DMS 273 (cell line): Measurements from ENCODE around the gene PKIG.
"Not testable (repeated sequence)": the region's sequence is repeated elsewhere in the genome, so short reads cannot be mapped to it uniquely, and the experiment has no call there.

Source experiments
- DNase-seq: peaks from one replicate; lab custom pipeline; 2025; ENCODE audit not compliant: unreplicated experiment; lab: John Stamatoyannopoulos, UW

Gene PKIG

GRCh38 chr20:44637522-44638372 is 55.4 kb downstream of the PKIG start:
- no peak for DNase-seq

DNA sequence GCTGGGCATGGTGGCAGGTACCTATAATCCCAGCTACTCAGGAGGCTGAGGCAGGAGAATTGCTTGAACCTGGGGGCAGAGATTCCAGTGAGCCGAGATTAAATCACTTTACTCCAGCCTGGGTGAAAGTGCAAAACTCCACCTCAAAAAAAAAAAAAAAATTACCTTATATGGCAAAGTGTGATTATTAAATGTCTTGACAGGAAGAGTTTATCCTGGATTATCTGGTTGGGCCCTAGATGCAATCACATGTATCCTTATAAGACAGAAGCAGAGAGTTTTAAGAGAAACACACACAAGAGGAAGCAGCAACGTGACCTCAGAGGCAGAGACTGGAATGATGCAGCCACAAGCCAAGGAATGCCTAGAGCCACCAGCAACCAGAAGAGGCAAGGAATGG is 58.1 kb downstream of the PKIG start:
- DNase-seq = no peak

GRCh38 chr20:44641325-44641724 is 58.9 kb downstream of the PKIG start:
- DNase-seq = no peak

- peak; percentile 72 for DNase-seq
Measured at GRCh38 chr20:44642203-44643153, 60.1 kb downstream of the PKIG start.

GRCh38 chr20:44643154-44643519 is 60.8 kb downstream of the PKIG start:
- no peak for DNase-seq

GRCh38 chr20:44643596-44644229 is 61.3 kb downstream of the PKIG start:
- peak; percentile 18 for DNase-seq

DNA sequence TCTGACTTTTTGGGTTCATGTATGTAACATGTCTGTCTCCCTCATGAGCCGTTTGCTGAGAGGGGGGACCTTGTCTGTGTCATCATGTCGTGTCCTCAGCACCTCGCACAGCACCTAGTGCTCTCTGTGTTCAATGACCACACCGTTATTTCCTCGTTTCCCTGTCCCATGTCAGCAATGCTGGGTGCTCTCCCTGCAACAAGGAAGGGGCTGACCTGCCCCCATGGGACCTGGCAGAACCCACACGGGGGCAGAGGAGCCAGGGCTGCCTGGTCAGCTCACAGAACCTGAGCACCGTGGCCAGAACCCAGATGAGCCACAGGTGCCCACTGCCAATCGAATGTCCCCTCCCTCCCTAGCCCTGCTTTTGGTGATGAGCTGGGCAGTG is 61.8 kb downstream of the PKIG start:
- no peak for DNase-seq

- DNase-seq = no peak
Measured at GRCh38 chr20:44644667-44645131, 62.3 kb downstream of the PKIG start.

- DNase-seq = peak; percentile 44
Measured at GRCh38 chr20:44646023-44646640, 63.8 kb downstream of the PKIG start.

GRCh38 chr20:44646641-44647274 is 64.4 kb downstream of the PKIG start:
- DNase-seq = no peak

GRCh38 chr20:44648068-44648467 is 65.7 kb downstream of the PKIG start:
- no peak for DNase-seq

DNA sequence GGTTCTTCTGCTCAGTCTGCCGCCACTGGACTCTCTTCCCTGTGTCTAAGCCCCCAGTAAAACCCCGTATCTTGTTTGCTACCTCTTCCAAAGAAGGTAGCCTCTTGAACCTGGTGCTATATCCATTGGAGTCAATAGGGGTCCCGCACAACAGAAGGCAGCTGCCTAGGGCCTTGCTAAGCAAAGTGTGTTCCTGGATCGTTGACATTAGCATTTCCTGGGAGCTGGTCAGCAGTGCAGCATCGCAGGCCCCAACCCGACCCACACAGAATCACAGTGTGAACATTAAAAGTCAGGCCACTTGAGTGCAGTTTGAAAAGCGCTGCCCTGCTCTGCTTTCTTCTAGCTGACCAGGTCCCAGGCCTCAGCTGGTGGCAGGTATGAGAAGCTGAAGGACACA is 66.2 kb downstream of the PKIG start:
- DNase-seq = peak; percentile 30

DNA sequence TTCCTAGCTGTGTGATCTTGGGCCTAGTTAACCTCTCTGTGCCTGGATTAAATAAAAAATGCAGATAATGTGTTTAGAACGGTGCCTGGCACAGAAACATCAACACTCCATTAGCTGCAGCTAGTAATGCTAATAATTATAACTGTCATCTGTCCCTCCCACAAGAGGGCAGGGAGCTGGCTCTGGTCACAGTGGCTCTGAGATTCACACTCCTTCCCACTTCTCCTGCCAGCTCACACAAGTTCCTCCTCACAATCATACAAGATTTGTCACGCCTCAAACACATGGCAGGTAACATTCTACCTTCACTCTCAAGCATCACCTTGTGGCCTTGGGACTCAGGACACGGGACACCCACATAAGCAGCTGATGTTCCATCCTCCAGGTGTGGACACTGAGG is 66.7 kb downstream of the PKIG start:
- DNase-seq = no peak

DNA sequence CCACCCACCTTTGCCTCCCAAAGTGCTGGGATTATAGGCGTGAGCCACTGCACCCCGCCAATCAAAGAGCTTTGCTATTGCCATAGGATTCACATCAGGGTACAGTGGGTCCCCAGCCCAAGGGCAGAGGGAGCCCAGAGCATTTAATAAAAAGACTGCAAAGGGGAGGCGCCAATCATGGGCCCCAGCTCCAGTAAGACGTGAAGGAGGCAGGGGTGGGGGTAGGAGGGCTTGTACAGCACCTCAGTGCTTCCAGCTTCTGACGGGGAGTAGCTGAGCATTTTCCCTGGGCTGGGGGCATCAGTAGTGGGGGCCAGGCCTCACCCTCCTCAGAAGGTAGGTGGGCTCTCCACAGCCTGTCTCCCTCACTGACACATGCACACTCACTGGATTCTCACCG is 67.6 kb downstream of the PKIG start:
- DNase-seq = no peak

GRCh38 chr20:44650771-44651433 is 68.5 kb downstream of the PKIG start:
- no peak for DNase-seq

GRCh38 chr20:44651434-44651683 is 69.0 kb downstream of the PKIG start:
- DNase-seq = no peak

- DNase-seq = peak; percentile 76
Measured at GRCh38 chr20:44651684-44652423, 69.5 kb downstream of the PKIG start, which contains the start of gene ADA. Gene ADA (minus strand): TSS chr20:44651699. CDS start chr20:44651607, 92 bp downstream.

DNA sequence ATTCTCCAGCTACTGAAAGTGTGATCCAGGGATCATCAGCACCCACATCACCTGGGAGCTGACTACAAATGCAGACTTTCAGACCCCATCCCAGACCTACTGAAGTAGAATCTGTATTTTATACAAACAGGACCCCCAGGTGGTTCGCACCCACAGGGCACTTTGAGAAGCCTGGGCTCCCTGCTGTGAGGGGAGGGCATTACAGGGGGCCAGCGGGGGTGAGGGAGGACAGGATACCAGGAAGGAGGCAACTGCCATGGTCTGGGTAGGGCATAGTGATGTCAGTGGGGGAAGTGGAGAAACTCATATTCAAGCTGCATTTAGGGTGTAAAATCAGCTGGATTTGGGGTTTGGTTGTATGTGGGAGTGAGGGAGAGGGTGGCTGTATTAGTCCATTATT is 71.2 kb downstream of the PKIG start:
- DNase-seq = no peak

GRCh38 chr20:44654210-44654609 is 71.8 kb downstream of the PKIG start:
- not testable (repeated sequence) for DNase-seq
